Central memory CD8-positive, alpha-beta T cell (primary cell): ENCODE measurements around the gene NETO2.
A peak's percentile ranks its signal among the peaks of the same experiment; 100 is the strongest.
"Not testable (repeated sequence)": the region's sequence is repeated elsewhere in the genome, so short reads cannot be mapped to it uniquely, and the experiment has no call there.

Source experiments
- ATAC-seq: fragments of 150-1000 bp; cut with Tn5 transposase; replicated peaks from 2 replicates; pipeline ENCODE4 v1.10.0; 2022; ENCODE audit warnings: mild to moderate bottlenecking, moderate FRiP score, moderate number of reproducible peaks; ENCODE audit not compliant: poor library complexity, severe bottlenecking; ENCODE audit errors: extremely low read depth
- DNase-seq, 2 donors: peaks; one replicate each; pipeline ENCODE4 v3.0.0; 2021; ENCODE audit warnings: low spot score in 2 of 2
- H3K27ac Mint-ChIP-seq: one replicate; pipeline ENCODE4 v1.8.0; 2022; ENCODE audit warnings: low read depth, mild to moderate bottlenecking, moderate library complexity, mixed read lengths
- H3K27me3 Mint-ChIP-seq: one replicate; pipeline ENCODE4 v1.8.0; 2022; ENCODE audit warnings: mixed read lengths
- H3K36me3 Mint-ChIP-seq: one replicate; pipeline ENCODE4 v1.8.0; 2022; ENCODE audit warnings: mild to moderate bottlenecking, moderate library complexity, mixed read lengths; ENCODE audit not compliant: insufficient read depth
- H3K4me1 Mint-ChIP-seq: one replicate; pipeline ENCODE4 v1.8.0; 2022; ENCODE audit warnings: mixed read lengths
- H3K4me3 Mint-ChIP-seq: one replicate; pipeline ENCODE4 v1.8.0; 2022; ENCODE audit warnings: mild to moderate bottlenecking, moderate library complexity, mixed read lengths
- H3K9me3 Mint-ChIP-seq: one replicate; pipeline ENCODE4 v1.8.0; 2022; ENCODE audit warnings: mixed read lengths

The NETO2 gene

DNA sequence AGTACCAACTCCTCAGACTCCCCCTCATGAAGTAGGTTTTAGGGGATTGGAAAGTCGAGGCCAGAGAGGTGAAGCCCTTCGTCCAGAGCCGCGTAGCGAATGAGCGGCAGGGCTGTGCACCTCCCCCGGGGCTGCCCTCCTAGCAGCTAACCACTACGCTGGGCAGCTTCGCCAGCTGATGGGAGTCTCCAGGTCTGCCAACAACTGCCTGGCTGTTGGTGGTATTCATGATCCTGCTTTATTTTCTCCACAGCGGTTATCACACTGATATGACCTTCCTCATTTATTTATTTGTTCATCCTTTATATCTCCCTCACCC, 773 bp upstream of the NETO2 start:
- H3K4me3 Mint-ChIP-seq: peak overlapping the region; percentile 78
- H3K27me3 Mint-ChIP-seq: peaks cover 12% of the 10 kb centered on the region
- H3K9me3 Mint-ChIP-seq: no peaks in the 10 kb centered on the region
- H3K27ac Mint-ChIP-seq: peak overlapping the region; percentile 87
- no peak for DNase-seq
- H3K4me1 Mint-ChIP-seq: peaks cover 19% of the 10 kb centered on the region
- peaks cover 8% of the 10 kb centered on the region for H3K36me3 Mint-ChIP-seq
- no peak for ATAC-seq

GRCh38 chr16:47142821-47143676, 696 bp downstream of the NETO2 start:
- ATAC-seq (peak; percentile 67), DNase-seq (peak; percentile 34 to 44)
- Mint-ChIP-seq H3K4me3 (peak overlapping the region; percentile 76), H3K27ac (no peak overlapping the region), H3K36me3 (peaks cover 8% of the 10 kb centered on the region), H3K4me1 (peaks cover 19% of the 10 kb centered on the region), H3K27me3 (peaks cover 12% of the 10 kb centered on the region), H3K9me3 (no peaks in the 10 kb centered on the region)

DNA sequence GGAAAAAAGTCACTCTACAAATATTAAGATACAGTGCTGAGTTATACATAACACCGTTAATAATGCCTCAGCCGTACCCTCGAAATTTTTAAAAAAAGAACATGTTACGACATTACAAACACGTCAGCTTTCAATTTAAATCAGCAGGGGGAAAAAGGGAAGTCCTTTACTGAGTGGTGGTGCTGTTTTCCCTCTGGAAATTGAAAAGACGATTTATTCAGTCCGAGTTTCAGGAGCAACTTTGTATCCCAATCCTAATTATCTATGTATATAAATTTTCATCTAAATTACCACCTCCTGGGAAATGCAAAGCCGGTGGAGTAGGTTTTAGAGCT, 1.3 kb downstream of the NETO2 start:
- H3K4me1 Mint-ChIP-seq: peaks cover 19% of the 10 kb centered on the region
- H3K27ac Mint-ChIP-seq: no peak overlapping the region
- H3K27me3 Mint-ChIP-seq: peaks cover 12% of the 10 kb centered on the region

GRCh38 chr16:47141773-47142485, 1.8 kb downstream of the NETO2 start:
- peak overlapping the region; percentile 76 for H3K4me3 Mint-ChIP-seq
- H3K4me1 Mint-ChIP-seq: peaks cover 19% of the 10 kb centered on the region
- peak; percentile 65 to 71 for DNase-seq
- peaks cover 12% of the 10 kb centered on the region for H3K27me3 Mint-ChIP-seq
- H3K36me3 Mint-ChIP-seq: peaks cover 8% of the 10 kb centered on the region
- no peak overlapping the region for H3K27ac Mint-ChIP-seq
- H3K9me3 Mint-ChIP-seq: no peaks in the 10 kb centered on the region
- ATAC-seq: peak; percentile 65

More for the DNA sequence above, 1.3 kb downstream of the NETO2 start:
- no peak for ATAC-seq
- Mint-ChIP-seq H3K36me3 (peaks cover 8% of the 10 kb centered on the region), H3K9me3 (no peaks in the 10 kb centered on the region), H3K4me3 (peak overlapping the region; percentile 76)
- DNase-seq: no peak

- Mint-ChIP-seq H3K36me3 (peaks cover 8% of the 10 kb centered on the region), H3K9me3 (no peaks in the 10 kb centered on the region), H3K27ac (no peak overlapping the region), H3K4me3 (no peak overlapping the region), H3K27me3 (peaks cover 12% of the 10 kb centered on the region), H3K4me1 (peaks cover 19% of the 10 kb centered on the region)
- no peak for ATAC-seq
- DNase-seq: no peak
These were observed 3.1 kb downstream of the NETO2 start for GRCh38 chr16:47140686-47141085.

DNA sequence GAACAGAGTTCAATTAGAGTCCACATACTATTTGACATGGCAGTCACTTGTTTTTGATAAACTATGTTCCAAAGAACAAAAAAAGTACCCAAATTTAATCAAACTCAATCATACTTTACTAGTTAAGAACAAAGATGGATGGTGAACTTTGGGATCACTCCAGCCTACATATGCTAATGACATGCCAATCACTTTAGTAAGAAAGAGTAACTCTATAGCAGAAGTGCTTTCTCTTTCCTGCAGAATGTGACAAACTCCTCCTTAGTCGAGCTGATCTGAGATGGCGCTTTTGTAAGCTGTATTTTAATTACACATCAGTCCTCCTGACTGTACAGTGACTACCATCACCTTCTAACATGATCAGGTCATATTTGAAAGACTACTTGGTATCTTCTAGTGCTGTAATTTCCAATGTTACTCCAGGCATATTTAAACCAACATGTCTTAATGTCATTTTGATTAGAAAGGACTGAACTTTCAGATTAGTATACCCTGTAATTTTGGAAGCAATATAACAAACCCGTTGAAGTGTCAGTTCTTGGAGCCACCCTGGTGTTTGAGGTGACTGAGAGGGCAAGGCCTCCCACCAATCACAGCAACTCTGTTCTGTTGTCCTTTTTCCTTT, 4.1 kb downstream of the NETO2 start:
- Mint-ChIP-seq H3K27me3 (peaks cover 4% of the 10 kb centered on the region), H3K36me3 (peaks cover 5% of the 10 kb centered on the region), H3K4me1 (peaks cover 17% of the 10 kb centered on the region), H3K27ac (no peak overlapping the region), H3K9me3 (no peaks in the 10 kb centered on the region), H3K4me3 (no peak overlapping the region)
- DNase-seq: no peak
- no peak for ATAC-seq

GRCh38 chr16:47137925-47138324, 5.8 kb downstream of the NETO2 start:
- not testable (repeated sequence) for H3K27ac Mint-ChIP-seq, H3K36me3 Mint-ChIP-seq, ATAC-seq, H3K9me3 Mint-ChIP-seq, DNase-seq, H3K4me3 Mint-ChIP-seq, H3K27me3 Mint-ChIP-seq
- H3K4me1 Mint-ChIP-seq: peaks cover 12% of the 10 kb centered on the region

DNA sequence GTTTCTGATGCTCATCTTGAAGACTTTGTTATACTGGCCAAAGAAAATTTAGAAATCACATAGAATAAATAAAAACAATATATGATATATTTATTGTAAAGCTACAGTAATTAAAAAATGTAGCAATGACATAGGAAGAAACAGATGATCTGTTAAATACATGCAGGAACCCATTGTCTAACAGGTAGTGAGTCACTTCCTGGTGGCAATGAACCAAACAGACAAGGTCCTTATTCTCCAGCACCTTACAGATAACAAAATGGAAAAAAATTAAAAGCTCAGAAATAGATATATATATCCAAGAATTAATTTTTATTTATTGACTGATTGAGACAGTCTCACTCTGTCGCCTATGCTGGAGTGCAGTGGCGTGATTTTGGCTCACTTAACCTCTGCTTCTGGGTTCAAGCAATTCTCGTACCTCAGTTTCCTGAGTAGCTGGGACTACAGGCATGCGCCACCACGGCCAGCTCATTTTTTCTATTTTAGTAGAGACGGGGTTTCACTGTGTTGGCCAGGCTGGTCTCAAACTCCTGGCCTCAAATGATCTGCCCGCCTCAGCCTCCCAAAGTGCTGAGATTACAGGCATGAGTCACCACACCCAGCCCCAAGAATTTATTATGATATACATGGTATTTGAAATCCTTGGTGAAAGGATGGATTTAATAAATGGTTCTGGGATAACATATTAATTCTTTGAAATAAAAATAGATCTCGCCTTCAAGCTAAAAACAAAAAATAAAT, 7.5 kb downstream of the NETO2 start:
- H3K36me3 Mint-ChIP-seq: no peaks in the 10 kb centered on the region
- H3K4me1 Mint-ChIP-seq: no peaks in the 10 kb centered on the region
- DNase-seq: no peak
- no peaks in the 10 kb centered on the region for H3K9me3 Mint-ChIP-seq
- ATAC-seq: peak; percentile 70
- H3K27me3 Mint-ChIP-seq: no peaks in the 10 kb centered on the region
- no peak overlapping the region for H3K4me3 Mint-ChIP-seq
- H3K27ac Mint-ChIP-seq: no peak overlapping the region

DNA sequence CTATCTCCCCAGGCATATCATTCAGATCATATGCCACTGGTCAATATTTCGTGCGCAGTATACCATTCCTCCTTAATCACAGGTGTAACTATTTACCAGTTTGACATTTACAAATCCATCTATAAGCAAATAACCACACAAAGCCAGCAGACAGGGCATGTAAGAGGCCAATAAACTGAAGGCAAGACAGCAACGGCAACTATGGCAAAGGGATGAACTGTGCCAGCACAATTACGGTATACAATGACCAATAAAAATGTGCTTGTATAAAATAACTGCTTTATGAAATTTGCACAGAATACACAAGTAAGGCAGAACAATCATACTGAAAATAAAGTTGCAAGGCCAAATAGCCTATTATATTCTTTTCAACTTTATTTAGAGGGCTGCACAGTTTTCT, 9.2 kb downstream of the NETO2 start:
- H3K27me3 Mint-ChIP-seq: no peaks in the 10 kb centered on the region
- no peaks in the 10 kb centered on the region for H3K9me3 Mint-ChIP-seq
- no peak overlapping the region for H3K4me3 Mint-ChIP-seq
- ATAC-seq (no peak), DNase-seq (no peak)
- H3K27ac Mint-ChIP-seq: no peak overlapping the region
- no peaks in the 10 kb centered on the region for H3K36me3 Mint-ChIP-seq
- H3K4me1 Mint-ChIP-seq: no peaks in the 10 kb centered on the region

DNA sequence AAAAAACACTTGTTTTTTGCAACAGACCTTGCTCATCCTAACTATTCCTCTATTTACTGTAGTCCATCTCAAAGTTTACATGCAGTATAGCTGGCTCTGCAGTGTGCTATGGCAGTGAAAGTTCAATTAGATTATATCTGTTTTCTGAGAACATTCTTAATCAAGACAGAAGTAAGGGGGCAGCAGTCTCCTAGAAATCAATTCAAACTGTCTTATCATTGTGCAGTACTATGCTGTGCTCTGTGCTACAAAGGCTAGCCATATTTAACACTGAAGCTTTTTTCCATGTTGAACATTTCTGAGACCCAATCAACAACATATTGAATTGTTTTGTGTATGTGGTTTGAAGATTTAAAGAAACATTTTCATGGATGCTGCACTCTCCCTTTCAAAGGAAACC, 11.4 kb downstream of the NETO2 start:
- no peak overlapping the region for H3K27ac Mint-ChIP-seq
- H3K9me3 Mint-ChIP-seq: no peaks in the 10 kb centered on the region
- H3K4me3 Mint-ChIP-seq: no peak overlapping the region
- no peak for ATAC-seq
- no peak for DNase-seq
- no peaks in the 10 kb centered on the region for H3K4me1 Mint-ChIP-seq
- H3K27me3 Mint-ChIP-seq: no peaks in the 10 kb centered on the region
- no peaks in the 10 kb centered on the region for H3K36me3 Mint-ChIP-seq

DNA sequence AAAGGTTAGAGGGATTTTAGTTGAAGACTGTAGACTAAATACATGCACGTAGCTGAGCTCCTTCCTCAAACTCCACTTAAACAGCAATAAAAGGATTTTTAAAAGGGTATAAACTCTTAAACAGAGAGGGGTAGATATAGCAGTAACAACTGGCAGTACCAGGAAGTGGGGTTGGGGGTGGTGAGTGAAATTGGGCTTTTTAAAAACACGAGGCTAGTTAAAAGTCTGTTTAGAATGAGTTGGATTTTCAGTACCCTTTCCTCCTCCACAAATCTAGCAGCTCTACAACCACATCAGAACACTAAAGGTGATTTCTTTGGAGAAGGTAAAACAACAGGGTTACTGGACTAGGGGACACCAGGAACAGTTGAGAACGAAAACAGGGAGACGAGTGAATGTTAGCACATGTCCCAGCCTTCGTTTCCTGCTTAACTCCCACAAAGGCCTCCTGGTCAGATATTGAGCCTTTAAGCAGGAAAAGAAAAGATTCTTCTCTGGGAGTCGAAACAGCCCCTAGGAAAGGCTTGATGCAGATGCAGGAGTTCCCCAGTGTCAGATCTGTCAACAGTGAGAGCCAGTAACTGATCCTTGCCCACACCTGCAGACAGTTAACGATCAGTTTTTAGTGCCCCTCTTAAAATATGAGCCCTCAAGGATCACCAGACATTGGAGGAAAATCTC, 13.8 kb downstream of the NETO2 start:
- Mint-ChIP-seq H3K4me1 (no peaks in the 10 kb centered on the region), H3K27me3 (no peaks in the 10 kb centered on the region), H3K36me3 (no peaks in the 10 kb centered on the region), H3K27ac (no peak overlapping the region), H3K9me3 (no peaks in the 10 kb centered on the region), H3K4me3 (no peak overlapping the region)
- DNase-seq (no peak), ATAC-seq (no peak)

DNA sequence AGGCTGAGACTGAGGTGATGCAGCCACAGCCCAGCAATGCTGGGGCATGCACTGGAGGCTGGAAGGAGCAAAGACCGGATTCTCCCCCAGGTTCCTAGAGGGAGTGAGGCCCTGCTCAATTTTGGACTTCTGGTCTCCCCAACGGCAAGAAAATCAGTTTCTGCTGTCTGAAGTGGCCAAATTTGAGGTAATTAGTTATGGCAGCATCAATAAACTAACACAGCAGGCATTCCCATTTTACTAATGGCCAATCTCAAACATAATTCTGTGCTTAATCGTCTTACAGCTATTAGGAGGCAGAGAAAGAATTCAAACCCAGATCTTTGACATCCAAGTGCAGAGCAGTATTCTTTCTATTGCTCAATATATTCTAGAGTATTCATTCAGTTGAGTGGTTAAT, 16.2 kb downstream of the NETO2 start:
- Mint-ChIP-seq H3K4me1 (no peaks in the 10 kb centered on the region), H3K27ac (peak overlapping the region; percentile 24), H3K27me3 (no peaks in the 10 kb centered on the region), H3K36me3 (no peaks in the 10 kb centered on the region), H3K4me3 (no peak overlapping the region), H3K9me3 (no peaks in the 10 kb centered on the region)
- ATAC-seq: no peak
- DNase-seq: no peak
